ENCODE data around the gene BZW2. TPM values are rescaled to one million over a fixed set of nuclear protein-coding genes. Genes with fewer than 3 reads are reported as not detected.

The BZW2 gene
- total and polyA plus RNA-seq, 9 donors: 17.2 to 41.0 (median 22.5) TPM

DNA sequence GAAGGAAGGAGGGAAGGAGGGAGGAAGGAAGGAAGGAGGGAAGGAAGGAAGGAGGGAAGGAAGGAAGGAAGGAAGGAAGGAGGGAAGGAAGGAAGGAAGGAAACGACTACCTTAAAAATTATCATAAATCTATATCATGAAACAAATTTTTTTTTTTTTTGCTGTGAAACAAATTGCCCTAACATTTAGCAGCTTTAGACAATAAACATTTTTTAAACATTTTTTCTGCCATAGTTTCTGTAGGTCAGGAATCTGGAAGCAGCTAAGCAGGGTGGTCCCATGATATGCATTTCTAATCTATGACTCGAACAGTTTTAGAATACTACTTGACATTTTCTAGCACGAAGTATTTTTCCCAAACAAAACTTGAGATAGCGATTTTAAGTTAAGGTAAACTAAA lies 64.7 kb downstream of the BZW2 start:
- Histone ChIP-seq H3K27ac (no peak overlapping the region), H3K9me3 (no peaks in the 10 kb centered on the region), H3K4me3 (no peak overlapping the region), H3K27me3 (no peaks in the 10 kb centered on the region), H3K4me1 (ENCODE audit: insufficient read depth) (no peaks in the 10 kb centered on the region), H3K36me3 (no peaks in the 10 kb centered on the region)
- TF ChIP-seq, protein P1, sequence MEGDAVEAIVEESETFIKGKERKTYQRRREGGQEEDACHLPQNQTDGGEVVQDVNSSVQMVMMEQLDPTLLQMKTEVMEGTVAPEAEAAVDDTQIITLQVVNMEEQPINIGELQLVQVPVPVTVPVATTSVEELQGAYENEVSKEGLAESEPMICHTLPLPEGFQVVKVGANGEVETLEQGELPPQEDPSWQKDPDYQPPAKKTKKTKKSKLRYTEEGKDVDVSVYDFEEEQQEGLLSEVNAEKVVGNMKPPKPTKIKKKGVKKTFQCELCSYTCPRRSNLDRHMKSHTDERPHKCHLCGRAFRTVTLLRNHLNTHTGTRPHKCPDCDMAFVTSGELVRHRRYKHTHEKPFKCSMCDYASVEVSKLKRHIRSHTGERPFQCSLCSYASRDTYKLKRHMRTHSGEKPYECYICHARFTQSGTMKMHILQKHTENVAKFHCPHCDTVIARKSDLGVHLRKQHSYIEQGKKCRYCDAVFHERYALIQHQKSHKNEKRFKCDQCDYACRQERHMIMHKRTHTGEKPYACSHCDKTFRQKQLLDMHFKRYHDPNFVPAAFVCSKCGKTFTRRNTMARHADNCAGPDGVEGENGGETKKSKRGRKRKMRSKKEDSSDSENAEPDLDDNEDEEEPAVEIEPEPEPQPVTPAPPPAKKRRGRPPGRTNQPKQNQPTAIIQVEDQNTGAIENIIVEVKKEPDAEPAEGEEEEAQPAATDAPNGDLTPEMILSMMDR (IDR thresholded peaks at IDR 0.05): no peak
- no peak for TF ChIP-seq EP300 (IDR thresholded peaks at IDR 0.05)
- no peak for TF ChIP-seq POLR2A (IDR thresholded peaks at IDR 0.05)
- WGBS, 3 donors: 38 to 59% (median 55%) methylated on average over 4 of the region's 4 CpGs
- intact Hi-C loops (cut with DNase I): no loop called here
- no peak for DNase-seq

DNA sequence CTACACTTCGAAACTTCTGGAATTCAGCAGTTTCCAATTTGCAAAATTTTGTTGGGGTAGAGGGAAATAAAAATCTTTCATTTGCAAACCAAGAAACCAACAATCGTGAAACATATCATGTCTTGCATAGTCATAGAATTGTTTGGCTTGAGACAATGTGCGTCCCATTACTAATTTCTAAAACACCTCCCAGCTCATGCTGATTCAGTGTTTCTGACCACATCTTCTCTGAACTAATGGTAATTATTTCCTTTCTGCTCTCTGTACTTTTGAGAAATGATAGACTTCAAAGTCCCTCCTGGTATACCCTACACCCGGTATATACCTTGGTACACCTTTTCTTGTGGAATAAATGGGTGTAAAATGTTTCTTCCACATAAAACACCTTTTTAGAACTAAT lies 65.7 kb downstream of the BZW2 start:
- no peaks in the 10 kb centered on the region for H3K4me1 ChIP-seq (ENCODE audit: insufficient read depth)
- no peak overlapping the region for H3K4me3 ChIP-seq
- TF ChIP-seq EP300 (IDR thresholded peaks at IDR 0.05): no peak
- TF ChIP-seq, protein P1 (IDR thresholded peaks at IDR 0.05): no peak
- TF ChIP-seq POLR2A (IDR thresholded peaks at IDR 0.05): no peak
- no peaks in the 10 kb centered on the region for H3K36me3 ChIP-seq
- no peaks in the 10 kb centered on the region for H3K9me3 ChIP-seq
- no peak overlapping the region for H3K27ac ChIP-seq
- no peaks in the 10 kb centered on the region for H3K27me3 ChIP-seq
- 79 to 81% (median 80%) methylated on average over 4 of the region's 4 CpGs for WGBS, 3 donors
- intact Hi-C loops (cut with DNase I): no loop called here
- no peak for DNase-seq

GRCh38 chr7:16712916-16713315 lies 66.9 kb downstream of the BZW2 start:
- Histone ChIP-seq H3K4me1 (ENCODE audit: insufficient read depth) (no peaks in the 10 kb centered on the region), H3K36me3 (no peaks in the 10 kb centered on the region), H3K4me3 (no peak overlapping the region), H3K9me3 (no peaks in the 10 kb centered on the region), H3K27me3 (no peaks in the 10 kb centered on the region), H3K27ac (no peak overlapping the region)
- DNase-seq: no peak
- intact Hi-C loops (cut with DNase I): no loop called here
- WGBS, 3 donors: 91 to 97% (median 96%) methylated on average over 4 of the region's 4 CpGs
- TF ChIP-seq, protein P1 (IDR thresholded peaks at IDR 0.05): no peak
- TF ChIP-seq POLR2A (IDR thresholded peaks at IDR 0.05) (no peak), EP300 (IDR thresholded peaks at IDR 0.05) (no peak)

- Histone ChIP-seq H3K27ac (no peak overlapping the region), H3K4me1 (ENCODE audit: insufficient read depth) (no peaks in the 10 kb centered on the region), H3K9me3 (no peaks in the 10 kb centered on the region), H3K27me3 (no peaks in the 10 kb centered on the region), H3K36me3 (no peaks in the 10 kb centered on the region), H3K4me3 (no peak overlapping the region)
- intact Hi-C loops (cut with DNase I): no loop called here
- TF ChIP-seq EP300 (IDR thresholded peaks at IDR 0.05) (no peak), POLR2A (IDR thresholded peaks at IDR 0.05) (no peak)
- TF ChIP-seq, protein P1 (IDR thresholded peaks at IDR 0.05): no peak
- DNase-seq: no peak
Measured at GRCh38 chr7:16715928-16716327, 69.9 kb downstream of the BZW2 start.
